Body of pancreas (tissue), 4 donors: ENCODE results near the gene TIPARP.

Experiments
- POLR2A ChIP-seq, 3 donors: fragments of 450-650 bp; IDR thresholded peaks; one replicate each; pipeline ENCODE4 v1.6.1; 2016; ENCODE audit warnings: antibody characterized with exemption in 3 of 3, mild to moderate bottlenecking in 2 of 3
- TF ChIP-seq, protein P1 (sequence below), 7 experiments: fragments of 450-650 bp in 4 of 7; fragments of 200-600 bp in 3 of 7; sonication (generic) in 3 of 7; IDR thresholded peaks; one replicate each; pipeline ENCODE4 v1.5.1; 2016 to 2019; ENCODE audit warnings: antibody characterized with exemption in 7 of 7

DNA sequence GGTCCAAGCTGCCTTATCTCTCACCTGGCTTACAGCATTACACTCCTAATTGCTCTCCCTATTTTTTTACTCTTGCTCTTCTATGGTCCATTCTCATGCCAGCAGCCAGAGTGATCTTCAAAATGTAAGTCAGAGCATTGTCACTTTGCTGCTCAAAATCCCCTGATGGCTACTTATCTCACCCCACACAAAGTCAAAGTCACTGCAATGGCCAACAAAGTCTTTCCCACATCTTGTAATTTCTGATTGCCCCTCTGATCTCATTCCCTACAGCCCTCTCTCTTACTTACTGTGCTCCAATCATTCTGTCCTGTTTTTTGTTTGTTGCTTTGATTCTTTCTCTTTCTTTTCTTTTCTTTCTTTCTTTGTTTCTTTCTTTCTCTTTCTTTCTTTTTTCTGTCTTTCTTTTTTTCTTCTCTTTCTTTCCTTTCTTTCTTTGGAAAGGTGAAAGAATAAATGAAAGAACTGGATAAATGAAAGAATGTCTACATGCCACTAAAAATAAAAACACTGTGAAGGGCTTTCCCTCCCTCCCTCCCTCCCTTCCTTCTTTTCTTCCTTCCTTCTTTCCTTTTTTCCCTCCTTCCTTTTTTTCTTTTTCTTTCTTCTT is 34.9 kb upstream of the TIPARP start:
- no peak for TF ChIP-seq POLR2A (IDR thresholded peaks at IDR 0.05)
- TF ChIP-seq, protein P1, sequence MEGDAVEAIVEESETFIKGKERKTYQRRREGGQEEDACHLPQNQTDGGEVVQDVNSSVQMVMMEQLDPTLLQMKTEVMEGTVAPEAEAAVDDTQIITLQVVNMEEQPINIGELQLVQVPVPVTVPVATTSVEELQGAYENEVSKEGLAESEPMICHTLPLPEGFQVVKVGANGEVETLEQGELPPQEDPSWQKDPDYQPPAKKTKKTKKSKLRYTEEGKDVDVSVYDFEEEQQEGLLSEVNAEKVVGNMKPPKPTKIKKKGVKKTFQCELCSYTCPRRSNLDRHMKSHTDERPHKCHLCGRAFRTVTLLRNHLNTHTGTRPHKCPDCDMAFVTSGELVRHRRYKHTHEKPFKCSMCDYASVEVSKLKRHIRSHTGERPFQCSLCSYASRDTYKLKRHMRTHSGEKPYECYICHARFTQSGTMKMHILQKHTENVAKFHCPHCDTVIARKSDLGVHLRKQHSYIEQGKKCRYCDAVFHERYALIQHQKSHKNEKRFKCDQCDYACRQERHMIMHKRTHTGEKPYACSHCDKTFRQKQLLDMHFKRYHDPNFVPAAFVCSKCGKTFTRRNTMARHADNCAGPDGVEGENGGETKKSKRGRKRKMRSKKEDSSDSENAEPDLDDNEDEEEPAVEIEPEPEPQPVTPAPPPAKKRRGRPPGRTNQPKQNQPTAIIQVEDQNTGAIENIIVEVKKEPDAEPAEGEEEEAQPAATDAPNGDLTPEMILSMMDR (IDR thresholded peaks at IDR 0.05), result no peak
